Measurements from ENCODE around the gene MYO1D. TPM values are rescaled to one million over a fixed set of nuclear protein-coding genes. Genes with fewer than 3 reads are reported as not detected.

MYO1D gene
- total RNA-seq, 1 experiment from 2014 or later, result 206 TPM

DNA sequence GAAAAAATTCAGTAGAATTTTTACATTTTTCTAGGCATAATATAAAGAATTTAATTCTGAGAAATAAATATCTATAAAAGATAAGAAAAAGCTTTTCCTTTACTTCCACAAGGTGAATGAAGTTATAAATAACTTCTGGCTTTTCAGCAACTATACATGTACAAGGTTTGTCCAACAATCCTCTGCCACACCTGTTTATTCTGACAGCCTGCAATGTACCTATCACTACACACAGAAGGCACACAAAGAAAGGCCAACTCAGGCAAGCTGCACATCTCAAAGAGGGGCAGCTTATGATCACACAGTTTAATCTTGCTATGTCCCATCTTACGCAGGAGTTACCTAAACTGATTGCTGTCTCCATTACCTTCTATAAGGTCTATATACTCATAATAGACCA lies 120.2 kb downstream of the MYO1D start:
- CTCF ChIA-PET, result no interaction called here

DNA sequence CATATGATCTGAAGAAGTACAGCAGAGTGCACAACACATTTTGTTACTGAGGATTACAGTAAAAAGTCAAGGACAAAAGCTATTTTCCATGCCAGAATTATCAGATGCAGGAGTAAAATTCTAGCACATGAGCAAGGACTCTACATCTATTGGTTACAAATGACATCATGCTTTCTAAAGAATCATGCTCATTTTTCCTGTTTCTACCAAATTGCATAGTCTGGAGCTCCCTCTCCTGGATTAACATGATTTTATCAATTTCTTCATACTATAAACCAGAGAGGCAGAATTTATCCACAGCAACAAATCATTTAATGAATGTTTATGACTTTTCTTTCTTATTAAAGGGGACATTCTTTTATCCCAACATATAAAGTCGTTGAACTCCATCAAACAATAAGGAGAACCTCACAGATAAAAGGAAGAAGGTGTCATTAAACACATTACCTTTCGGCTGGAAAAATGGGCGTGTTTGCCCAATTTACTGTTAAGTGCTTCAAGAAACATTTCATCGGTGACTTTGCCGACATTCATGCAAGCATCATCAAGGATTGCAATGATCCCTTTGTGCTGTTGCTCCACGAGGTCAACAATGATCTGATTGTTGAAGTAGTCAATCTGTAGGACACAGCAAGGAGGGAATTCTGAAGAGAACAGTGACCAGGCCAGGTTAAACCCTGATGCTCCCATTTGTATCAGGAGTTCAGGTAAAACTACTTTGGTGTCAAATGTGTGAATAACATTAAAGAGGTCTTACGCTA lies 121.7 kb downstream of the MYO1D start:
- peaks cover 3% of the 10 kb centered on the region; the same call in 1 of the 2 replicates for H3K36me3 ChIP-seq (ENCODE audit: control insufficient read depth, insufficient read depth, low read length)
- CTCF ChIA-PET, result interaction anchor here (0.7 to 1.1 kb wide), 4 partner anchors 12 to 271 kb away, joined by 3 to 4 read pairs (median 3); no protein-coding TSS in a partner anchor
- Mint-ChIP-seq H3K4me1 (ENCODE audit: low read depth, unreplicated experiment) (peaks cover 12% of the 10 kb centered on the region), H3K27me3 (ENCODE audit: insufficient read depth, unreplicated experiment) (no peaks in the 10 kb centered on the region), H3K36me3 (ENCODE audit: insufficient read depth, unreplicated experiment) (peaks cover 55% of the 10 kb centered on the region), H3K27ac (ENCODE audit: unreplicated experiment) (no peak overlapping the region), H3K9me3 (ENCODE audit: unreplicated experiment) (no peaks in the 10 kb centered on the region), H3K4me3 (ENCODE audit: unreplicated experiment) (no peak overlapping the region)
- POLR2A ChIA-PET, result no interaction called here
- H3K4me3 ChIP-seq (ENCODE audit: low read depth, low read length), result no peak overlapping the region
- TF ChIP-seq, protein P1, sequence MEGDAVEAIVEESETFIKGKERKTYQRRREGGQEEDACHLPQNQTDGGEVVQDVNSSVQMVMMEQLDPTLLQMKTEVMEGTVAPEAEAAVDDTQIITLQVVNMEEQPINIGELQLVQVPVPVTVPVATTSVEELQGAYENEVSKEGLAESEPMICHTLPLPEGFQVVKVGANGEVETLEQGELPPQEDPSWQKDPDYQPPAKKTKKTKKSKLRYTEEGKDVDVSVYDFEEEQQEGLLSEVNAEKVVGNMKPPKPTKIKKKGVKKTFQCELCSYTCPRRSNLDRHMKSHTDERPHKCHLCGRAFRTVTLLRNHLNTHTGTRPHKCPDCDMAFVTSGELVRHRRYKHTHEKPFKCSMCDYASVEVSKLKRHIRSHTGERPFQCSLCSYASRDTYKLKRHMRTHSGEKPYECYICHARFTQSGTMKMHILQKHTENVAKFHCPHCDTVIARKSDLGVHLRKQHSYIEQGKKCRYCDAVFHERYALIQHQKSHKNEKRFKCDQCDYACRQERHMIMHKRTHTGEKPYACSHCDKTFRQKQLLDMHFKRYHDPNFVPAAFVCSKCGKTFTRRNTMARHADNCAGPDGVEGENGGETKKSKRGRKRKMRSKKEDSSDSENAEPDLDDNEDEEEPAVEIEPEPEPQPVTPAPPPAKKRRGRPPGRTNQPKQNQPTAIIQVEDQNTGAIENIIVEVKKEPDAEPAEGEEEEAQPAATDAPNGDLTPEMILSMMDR (IDR thresholded peaks at IDR 0.05; ENCODE audit: insufficient read depth in 1 of 2, low read depth in 1 of 2, low read length in 1 of 2, severe bottlenecking in 1 of 2, unreplicated experiment in 1 of 2), result peak; percentile 19 to 50
- intact Hi-C loops (cut with micrococcal nuclease; ENCODE audit: unreplicated experiment), result loop anchor here (1.0 kb wide), 2 partner anchors 96 to 268 kb away; no protein-coding TSS in a partner anchor
- DNase-seq, result peak in 1 of 2 experiments; percentile 24
- no peaks in the 10 kb centered on the region for H3K9me3 ChIP-seq
- no TSS peak for BruUV-seq (replicated peaks)
- H3K4me1 ChIP-seq, result no peaks in the 10 kb centered on the region
- H3K27me3 ChIP-seq (replicated peaks; ENCODE audit: control insufficient read depth, insufficient read depth, low read length), result no peaks in the 10 kb centered on the region

More for the DNA sequence above, 120.2 kb downstream of the MYO1D start:
- Histone ChIP-seq H3K36me3 (ENCODE audit: control insufficient read depth, insufficient read depth, low read length) (peaks cover 3% of the 10 kb centered on the region), H3K9me3 (no peaks in the 10 kb centered on the region), H3K27me3 (replicated peaks; ENCODE audit: control insufficient read depth, insufficient read depth, low read length) (no peaks in the 10 kb centered on the region), H3K4me3 (ENCODE audit: low read depth, low read length) (no peak overlapping the region), H3K4me1 (no peaks in the 10 kb centered on the region)
- Mint-ChIP-seq H3K27me3 (ENCODE audit: insufficient read depth, unreplicated experiment) (no peaks in the 10 kb centered on the region), H3K4me3 (ENCODE audit: unreplicated experiment) (no peak overlapping the region), H3K9me3 (ENCODE audit: unreplicated experiment) (no peaks in the 10 kb centered on the region), H3K36me3 (ENCODE audit: insufficient read depth, unreplicated experiment) (peaks cover 57% of the 10 kb centered on the region), H3K27ac (ENCODE audit: unreplicated experiment) (no peak overlapping the region), H3K4me1 (ENCODE audit: low read depth, unreplicated experiment) (peaks cover 12% of the 10 kb centered on the region)
- intact Hi-C loops (cut with micrococcal nuclease; ENCODE audit: unreplicated experiment), result no loop called here
- no TSS peak for BruUV-seq (replicated peaks)
- POLR2A ChIA-PET, result no interaction called here
- no peak for DNase-seq
- TF ChIP-seq, protein P1 (IDR thresholded peaks at IDR 0.05; ENCODE audit: insufficient read depth in 1 of 2, low read depth in 1 of 2, low read length in 1 of 2, severe bottlenecking in 1 of 2, unreplicated experiment in 1 of 2), result no peak

GRCh38 chr17:32752934-32753333 lies 124.0 kb downstream of the MYO1D start:
- CTCF ChIA-PET, result no interaction called here

More at GRCh38 chr17:32752934-32753333, 124.0 kb downstream of the MYO1D start:
- no peak overlapping the region for H3K4me3 Mint-ChIP-seq (ENCODE audit: unreplicated experiment)
- H3K36me3 ChIP-seq (ENCODE audit: control insufficient read depth, insufficient read depth, low read length), result peaks cover 6% of the 10 kb centered on the region
- intact Hi-C loops (cut with micrococcal nuclease; ENCODE audit: unreplicated experiment), result no loop called here
- H3K9me3 ChIP-seq, result no peaks in the 10 kb centered on the region
- peaks cover 8% of the 10 kb centered on the region for H3K4me1 ChIP-seq
- no peaks in the 10 kb centered on the region for H3K9me3 Mint-ChIP-seq (ENCODE audit: unreplicated experiment)
- TF ChIP-seq, protein P1 (IDR thresholded peaks at IDR 0.05; ENCODE audit: insufficient read depth in 1 of 2, low read depth in 1 of 2, low read length in 1 of 2, severe bottlenecking in 1 of 2, unreplicated experiment in 1 of 2), result no peak
- no peak overlapping the region for H3K4me3 ChIP-seq (ENCODE audit: low read depth, low read length)
- peaks cover 74% of the 10 kb centered on the region for H3K36me3 Mint-ChIP-seq (ENCODE audit: insufficient read depth, unreplicated experiment)
- POLR2A ChIA-PET, result no interaction called here
- BruUV-seq (replicated peaks), result no TSS peak
- no peaks in the 10 kb centered on the region for H3K27me3 Mint-ChIP-seq (ENCODE audit: insufficient read depth, unreplicated experiment)
- peaks cover 16% of the 10 kb centered on the region for H3K4me1 Mint-ChIP-seq (ENCODE audit: low read depth, unreplicated experiment)
- no peak overlapping the region for H3K27ac Mint-ChIP-seq (ENCODE audit: unreplicated experiment)
- DNase-seq, result no peak
- H3K27me3 ChIP-seq (replicated peaks; ENCODE audit: control insufficient read depth, insufficient read depth, low read length), result no peaks in the 10 kb centered on the region
